Activated CD4-positive, alpha-beta T cell treated with anti-CD3 and anti-CD28 coated beads, Interleukin-2, amount 50 U/mL, for 48 hours (primary cell): ENCODE results near the gene RWDD3.

Experiments used
- DNase-seq, 2 experiments: peaks; one replicate each; pipeline ENCODE4 v3.0.0-alpha.2; 2020

RWDD3 gene

GRCh38 chr1:95286479-95286878 is 52.5 kb downstream of the RWDD3 start:
- no peak for DNase-seq

- DNase-seq, result no peak
Observed at GRCh38 chr1:95287081-95287480, 53.1 kb downstream of the RWDD3 start.

GRCh38 chr1:95287825-95288224 is 53.8 kb downstream of the RWDD3 start:
- no peak for DNase-seq
